Stimulated activated naive CD4-positive, alpha-beta T cell treated with Interleukin-2 at 50 U/mL for 16 hours (primary cell): ENCODE results near the gene MCU.

ENCODE experiments used
- DNase-seq: peaks from one replicate; lab custom pipeline; 2025; lab: John Stamatoyannopoulos, UW

The MCU gene

DNA sequence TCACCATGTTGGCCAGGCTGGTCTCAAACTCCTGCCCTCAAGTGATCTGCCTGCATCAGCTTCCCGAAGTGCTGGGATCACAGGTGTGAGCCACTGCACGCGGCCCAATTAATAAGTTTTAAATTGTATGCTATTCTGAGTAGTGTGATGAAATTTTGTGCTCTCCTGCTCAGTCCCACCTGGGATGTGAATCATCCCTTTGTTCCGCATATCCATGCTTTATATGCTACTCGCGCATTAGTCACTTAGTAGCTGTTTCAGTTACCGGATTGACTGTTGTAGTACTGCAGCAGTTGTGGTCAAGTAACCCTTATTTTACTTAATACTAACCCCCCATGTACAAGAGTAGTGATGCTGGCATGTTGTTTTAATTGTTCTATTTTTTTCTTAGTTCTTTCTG is 154.3 kb downstream of the MCU start:
- no peak for DNase-seq

GRCh38 chr10:72847681-72848080 is 155.7 kb downstream of the MCU start:
- no peak for DNase-seq

- DNase-seq, result no peak
Measured at GRCh38 chr10:72850861-72851260, 158.9 kb downstream of the MCU start.

DNA sequence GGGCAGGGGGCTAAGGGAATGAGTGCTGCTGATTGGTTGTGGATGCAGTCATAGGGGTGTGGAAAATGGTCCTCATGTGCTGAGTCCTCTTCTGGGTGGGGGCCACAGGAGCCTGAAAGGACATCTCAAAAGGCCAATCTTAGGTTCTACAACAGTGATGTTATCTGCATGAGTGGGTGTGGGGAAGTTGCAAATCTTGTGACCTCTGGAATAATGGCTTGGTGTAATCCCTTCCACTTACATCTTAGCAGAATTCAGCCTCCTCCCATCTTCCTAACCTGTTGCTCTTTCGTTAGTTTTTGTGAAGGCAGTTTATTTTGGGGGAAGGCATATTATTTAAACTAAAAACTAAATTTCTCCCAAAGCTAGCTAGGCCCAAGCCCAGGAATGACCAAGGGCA is 159.6 kb downstream of the MCU start:
- no peak for DNase-seq

GRCh38 chr10:72852508-72852907 is 160.6 kb downstream of the MCU start:
- no peak for DNase-seq

- DNase-seq, result no peak
Measured at GRCh38 chr10:72855129-72855528, 163.2 kb downstream of the MCU start.

GRCh38 chr10:72855790-72856189 is 163.8 kb downstream of the MCU start:
- DNase-seq, result no peak

- no peak for DNase-seq
Measured at GRCh38 chr10:72858067-72858466, 166.1 kb downstream of the MCU start.

DNA sequence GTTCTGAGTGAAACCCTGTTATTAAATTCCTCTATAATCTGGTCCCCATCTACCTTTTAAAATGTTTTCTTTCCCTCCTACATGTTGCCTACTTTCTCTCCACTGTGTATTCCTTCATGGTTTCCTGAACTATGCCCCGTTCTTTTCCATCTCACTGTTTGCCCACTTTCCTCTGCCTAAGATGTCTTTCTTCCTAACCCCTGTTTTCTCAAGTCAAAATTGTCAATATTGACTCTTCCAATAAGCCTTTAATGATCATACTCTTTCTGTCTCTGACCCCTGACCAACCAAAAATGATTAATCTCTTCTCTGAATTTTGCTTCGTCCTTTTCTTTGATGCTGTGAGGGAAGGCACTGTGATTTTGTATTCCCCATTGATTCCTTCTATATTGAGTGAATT is 171.0 kb downstream of the MCU start:
- no peak for DNase-seq

DNA sequence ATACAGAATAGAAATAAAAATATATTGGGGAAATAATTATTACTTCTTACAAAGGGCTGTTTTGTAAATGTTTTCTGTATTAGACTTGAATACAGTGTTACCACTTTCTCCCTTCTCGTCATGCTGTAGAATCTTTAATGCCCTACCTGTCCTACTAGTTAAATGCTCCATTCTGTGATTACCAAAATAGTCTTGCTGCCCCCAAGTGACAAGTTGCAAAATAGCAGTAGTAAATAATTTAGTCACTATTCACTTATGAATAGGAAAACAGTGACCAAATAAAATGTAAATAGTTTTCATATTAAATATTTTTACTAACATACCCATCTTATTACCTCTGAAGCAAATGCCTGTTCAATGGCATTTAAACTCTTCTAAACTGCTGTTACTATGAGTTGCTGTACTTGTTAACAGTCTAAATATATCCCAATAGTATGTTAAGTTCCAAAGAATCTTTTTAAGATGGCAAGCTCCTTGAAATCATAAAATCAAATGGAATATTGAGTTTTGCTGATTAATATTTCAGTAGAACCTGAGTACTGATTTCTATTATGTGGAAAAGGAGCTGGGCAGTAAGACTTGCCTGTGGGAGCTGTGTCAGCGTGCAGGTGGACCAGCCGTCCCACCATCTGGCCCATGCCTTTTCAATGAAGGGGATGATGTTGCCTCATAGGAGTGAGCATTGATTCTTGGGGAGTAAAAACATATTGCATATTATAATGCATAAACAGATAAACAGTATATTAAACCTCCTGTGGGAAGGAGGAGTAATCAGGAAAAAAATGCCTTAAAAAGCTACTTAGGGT is 183.5 kb downstream of the MCU start:
- no peak for DNase-seq

- no peak for DNase-seq
Measured at GRCh38 chr10:72879245-72879644, 187.3 kb downstream of the MCU start.

GRCh38 chr10:72881291-72881690 is 189.3 kb downstream of the MCU start:
- no peak for DNase-seq

DNA sequence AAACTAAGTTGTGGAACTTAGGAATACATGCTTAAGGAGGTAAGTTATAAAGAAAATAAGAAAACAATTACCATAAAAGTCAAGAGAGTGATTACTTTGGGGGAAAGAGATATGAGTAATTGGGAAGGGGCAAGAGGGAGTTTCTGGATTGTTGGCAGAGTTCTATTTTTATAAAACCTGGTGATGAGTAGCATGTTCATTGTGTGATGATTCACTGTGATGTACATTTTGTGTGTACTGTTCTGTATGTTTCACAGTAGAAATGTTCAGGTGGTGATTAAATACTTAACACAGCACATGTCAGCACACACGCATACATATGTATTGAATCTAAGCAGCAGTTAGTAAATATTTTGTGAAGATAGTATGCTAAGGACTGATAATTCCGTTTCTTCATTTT is 191.9 kb downstream of the MCU start:
- DNase-seq, result no peak

DNA sequence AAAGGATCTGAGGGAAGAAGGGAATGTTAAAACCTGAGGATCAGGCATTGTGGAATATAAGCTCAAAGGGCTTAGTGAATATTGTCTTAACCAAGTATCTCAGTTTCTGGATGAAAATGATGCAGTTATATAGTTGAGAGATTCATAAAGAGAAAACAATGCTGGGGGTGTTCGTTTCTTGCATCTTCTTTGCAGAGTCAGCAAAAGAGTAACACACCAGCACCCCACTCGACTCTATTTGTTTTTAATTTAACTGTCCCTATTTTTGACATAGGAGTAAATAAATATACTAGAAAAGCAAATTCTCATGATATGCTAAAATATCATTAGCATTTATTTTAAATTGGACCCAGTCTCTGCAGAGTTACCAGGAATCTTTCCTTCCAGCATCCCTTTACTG is 194.0 kb downstream of the MCU start:
- no peak for DNase-seq

GRCh38 chr10:72886621-72887020 is 194.7 kb downstream of the MCU start:
- no peak for DNase-seq

GRCh38 chr10:72887043-72887442 is 195.1 kb downstream of the MCU start:
- no peak for DNase-seq

GRCh38 chr10:72888151-72888638 is 196.3 kb downstream of the MCU start:
- no peak for DNase-seq

DNA sequence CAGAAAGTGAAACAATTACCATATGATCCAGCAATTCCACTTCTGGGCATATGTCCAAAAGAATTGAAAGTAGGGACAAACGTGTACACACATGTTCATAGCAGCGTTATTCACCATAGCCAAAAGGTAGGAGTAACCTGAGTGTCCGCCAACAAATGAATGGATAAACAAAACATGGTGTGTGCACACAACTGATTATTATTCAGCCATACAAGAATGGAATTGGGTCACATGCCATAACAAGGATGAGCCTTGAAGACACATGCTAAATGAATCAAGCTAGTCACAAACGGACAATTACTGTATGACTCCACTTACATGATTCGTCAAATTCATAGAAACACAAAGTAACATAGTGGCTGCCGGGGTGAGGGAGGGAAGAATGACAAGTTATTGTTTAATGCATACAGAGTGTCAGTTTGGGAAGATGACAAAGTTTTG is 197.5 kb downstream of the MCU start:
- no peak for DNase-seq

DNA sequence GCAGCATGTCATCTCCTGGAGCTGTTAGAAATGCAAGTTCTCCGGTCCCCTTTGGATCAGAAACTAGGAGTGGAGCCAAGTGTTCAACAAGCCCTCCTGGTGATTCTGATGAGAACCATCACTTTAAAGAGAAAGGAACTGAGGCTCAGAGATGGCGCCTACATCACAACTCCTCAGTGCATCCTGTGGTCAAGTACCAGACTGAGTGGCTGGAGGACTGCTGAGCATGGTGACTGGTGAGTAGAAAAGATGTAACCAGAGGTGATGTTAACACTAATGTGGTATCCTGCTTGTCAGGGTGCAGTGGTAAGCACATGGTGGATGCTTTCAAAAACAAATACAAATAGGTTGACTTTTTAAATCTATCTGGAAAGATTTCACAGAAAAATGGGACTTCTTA is 198.1 kb downstream of the MCU start:
- DNase-seq, result no peak

GRCh38 chr10:72893136-72893798 is 201.3 kb downstream of the MCU start, which contains the start of gene OIT3:
TSS of gene OIT3 (plus strand) at chr10:72893739. CDS start at chr10:72893799, 60 bp downstream.
- no peak for DNase-seq

- DNase-seq, result no peak
Measured at GRCh38 chr10:72895236-72895850, 203.4 kb downstream of the MCU start.

- no peak for DNase-seq
Measured at GRCh38 chr10:72898616-72899015, 206.7 kb downstream of the MCU start.

- no peak for DNase-seq
Measured at GRCh38 chr10:72899545-72899944, 207.6 kb downstream of the MCU start.
